ENCODE measurements around the gene LUC7L2. TPM values are rescaled to one million over a fixed set of nuclear protein-coding genes. Genes with fewer than 3 reads are reported as not detected.
A peak's percentile ranks its signal among the peaks of the same experiment; 100 is the strongest.

Gene LUC7L2
- total and polyA plus RNA-seq, 9 of the 15 experiments (the other 6 are each of a cell fraction or from before 2014, with no cell fraction given): 56.1 to 207 (median 141) TPM

DNA sequence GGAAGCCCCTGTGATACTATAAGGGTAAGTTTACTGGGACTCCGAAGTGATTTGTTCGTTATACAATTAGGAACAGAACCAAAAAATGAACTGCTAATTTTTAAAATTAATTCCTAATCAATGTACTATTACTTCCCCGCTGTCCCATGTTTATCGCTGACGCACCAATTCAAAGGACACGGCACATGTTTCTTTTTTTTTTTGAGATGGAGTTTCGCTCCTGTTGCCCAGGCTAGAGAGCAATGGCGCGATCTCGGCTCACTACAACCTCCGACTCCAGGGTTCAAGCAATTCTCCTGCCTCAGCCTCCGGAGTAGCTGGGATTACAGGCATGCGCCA, 20.0 kb upstream of the LUC7L2 start (continued):
- TF ChIP-seq, protein P1, sequence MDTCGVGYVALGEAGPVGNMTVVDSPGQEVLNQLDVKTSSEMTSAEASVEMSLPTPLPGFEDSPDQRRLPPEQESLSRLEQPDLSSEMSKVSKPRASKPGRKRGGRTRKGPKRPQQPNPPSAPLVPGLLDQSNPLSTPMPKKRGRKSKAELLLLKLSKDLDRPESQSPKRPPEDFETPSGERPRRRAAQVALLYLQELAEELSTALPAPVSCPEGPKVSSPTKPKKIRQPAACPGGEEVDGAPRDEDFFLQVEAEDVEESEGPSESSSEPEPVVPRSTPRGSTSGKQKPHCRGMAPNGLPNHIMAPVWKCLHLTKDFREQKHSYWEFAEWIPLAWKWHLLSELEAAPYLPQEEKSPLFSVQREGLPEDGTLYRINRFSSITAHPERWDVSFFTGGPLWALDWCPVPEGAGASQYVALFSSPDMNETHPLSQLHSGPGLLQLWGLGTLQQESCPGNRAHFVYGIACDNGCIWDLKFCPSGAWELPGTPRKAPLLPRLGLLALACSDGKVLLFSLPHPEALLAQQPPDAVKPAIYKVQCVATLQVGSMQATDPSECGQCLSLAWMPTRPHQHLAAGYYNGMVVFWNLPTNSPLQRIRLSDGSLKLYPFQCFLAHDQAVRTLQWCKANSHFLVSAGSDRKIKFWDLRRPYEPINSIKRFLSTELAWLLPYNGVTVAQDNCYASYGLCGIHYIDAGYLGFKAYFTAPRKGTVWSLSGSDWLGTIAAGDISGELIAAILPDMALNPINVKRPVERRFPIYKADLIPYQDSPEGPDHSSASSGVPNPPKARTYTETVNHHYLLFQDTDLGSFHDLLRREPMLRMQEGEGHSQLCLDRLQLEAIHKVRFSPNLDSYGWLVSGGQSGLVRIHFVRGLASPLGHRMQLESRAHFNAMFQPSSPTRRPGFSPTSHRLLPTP (IDR thresholded peaks at IDR 0.05; ENCODE audit: borderline replicate concordance, extremely low read depth, insufficient read length): no peak
- no peak for TF ChIP-seq ELF4 (CRISPR knock-in tag; IDR thresholded peaks at IDR 0.05)
- TF ChIP-seq RBM17 (IDR thresholded peaks at IDR 0.05; ENCODE audit: borderline replicate concordance, low read depth, low read length): no peak
- no peak for TF ChIP-seq CAMTA2 (CRISPR knock-in tag; conservative IDR thresholded peaks at IDR 0.05)
- no peak for TF ChIP-seq BRCA1 (IDR thresholded peaks at IDR 0.05)
- TF ChIP-seq BRCA1 (CRISPR knock-in tag; IDR thresholded peaks at IDR 0.05): peak; percentile 99; the same call in 1 of the 2 replicates
- TF ChIP-seq KDM4B (IDR thresholded peaks at IDR 0.05; ENCODE audit: borderline replicate concordance in 2 of 2, low read depth in 1 of 2): no peak
- no peak for TF ChIP-seq POLR2G (IDR thresholded peaks at IDR 0.05; ENCODE audit: low read depth, low read length)
- TF ChIP-seq HNRNPL (IDR thresholded peaks at IDR 0.05; ENCODE audit: low read depth, low read length): no peak
- TF ChIP-seq, protein P2, sequence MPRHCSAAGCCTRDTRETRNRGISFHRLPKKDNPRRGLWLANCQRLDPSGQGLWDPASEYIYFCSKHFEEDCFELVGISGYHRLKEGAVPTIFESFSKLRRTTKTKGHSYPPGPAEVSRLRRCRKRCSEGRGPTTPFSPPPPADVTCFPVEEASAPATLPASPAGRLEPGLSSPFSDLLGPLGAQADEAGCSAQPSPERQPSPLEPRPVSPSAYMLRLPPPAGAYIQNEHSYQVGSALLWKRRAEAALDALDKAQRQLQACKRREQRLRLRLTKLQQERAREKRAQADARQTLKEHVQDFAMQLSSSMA (CRISPR knock-in tag; IDR thresholded peaks at IDR 0.05): 0 out of 2 replicates have a peak, but pooled peaks have one; percentile 26
- no peak for TF ChIP-seq XRCC5 (IDR thresholded peaks at IDR 0.05; ENCODE audit: low read depth, low read length)
- no peak for TF ChIP-seq LEF1 (IDR thresholded peaks at IDR 0.05)
- TF ChIP-seq ZNF384 (IDR thresholded peaks at IDR 0.05; ENCODE audit: low read depth, low read length): no peak
- TF ChIP-seq, protein P3, sequence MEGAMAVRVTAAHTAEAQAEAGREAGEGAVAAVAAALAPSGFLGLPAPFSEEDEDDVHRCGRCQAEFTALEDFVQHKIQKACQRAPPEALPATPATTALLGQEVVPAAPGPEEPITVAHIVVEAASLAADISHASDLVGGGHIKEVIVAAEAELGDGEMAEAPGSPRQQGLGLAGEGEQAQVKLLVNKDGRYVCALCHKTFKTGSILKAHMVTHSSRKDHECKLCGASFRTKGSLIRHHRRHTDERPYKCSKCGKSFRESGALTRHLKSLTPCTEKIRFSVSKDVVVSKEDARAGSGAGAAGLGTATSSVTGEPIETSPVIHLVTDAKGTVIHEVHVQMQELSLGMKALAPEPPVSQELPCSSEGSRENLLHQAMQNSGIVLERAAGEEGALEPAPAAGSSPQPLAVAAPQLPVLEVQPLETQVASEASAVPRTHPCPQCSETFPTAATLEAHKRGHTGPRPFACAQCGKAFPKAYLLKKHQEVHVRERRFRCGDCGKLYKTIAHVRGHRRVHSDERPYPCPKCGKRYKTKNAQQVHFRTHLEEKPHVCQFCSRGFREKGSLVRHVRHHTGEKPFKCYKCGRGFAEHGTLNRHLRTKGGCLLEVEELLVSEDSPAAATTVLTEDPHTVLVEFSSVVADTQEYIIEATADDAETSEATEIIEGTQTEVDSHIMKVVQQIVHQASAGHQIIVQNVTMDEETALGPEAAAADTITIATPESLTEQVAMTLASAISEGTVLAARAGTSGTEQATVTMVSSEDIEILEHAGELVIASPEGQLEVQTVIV (CRISPR knock-in tag; IDR thresholded peaks at IDR 0.05; ENCODE audit: borderline replicate concordance): no peak
- TF ChIP-seq, protein P4, sequence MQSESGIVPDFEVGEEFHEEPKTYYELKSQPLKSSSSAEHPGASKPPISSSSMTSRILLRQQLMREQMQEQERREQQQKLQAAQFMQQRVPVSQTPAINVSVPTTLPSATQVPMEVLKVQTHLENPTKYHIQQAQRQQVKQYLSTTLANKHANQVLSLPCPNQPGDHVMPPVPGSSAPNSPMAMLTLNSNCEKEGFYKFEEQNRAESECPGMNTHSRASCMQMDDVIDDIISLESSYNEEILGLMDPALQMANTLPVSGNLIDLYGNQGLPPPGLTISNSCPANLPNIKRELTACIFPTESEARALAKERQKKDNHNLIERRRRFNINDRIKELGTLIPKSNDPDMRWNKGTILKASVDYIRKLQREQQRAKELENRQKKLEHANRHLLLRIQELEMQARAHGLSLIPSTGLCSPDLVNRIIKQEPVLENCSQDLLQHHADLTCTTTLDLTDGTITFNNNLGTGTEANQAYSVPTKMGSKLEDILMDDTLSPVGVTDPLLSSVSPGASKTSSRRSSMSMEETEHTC (IDR thresholded peaks at IDR 0.05): no peak
- no peak for TF ChIP-seq ZNF561 (CRISPR knock-in tag; conservative IDR thresholded peaks at IDR 0.05)
- no peak for TF ChIP-seq POLR2AphosphoS2 (IDR thresholded peaks at IDR 0.05; ENCODE audit: low read length)
- no peak for TF ChIP-seq ZNF12 (CRISPR knock-in tag; IDR thresholded peaks at IDR 0.05)
- no peak for TF ChIP-seq ZBTB7A (IDR thresholded peaks at IDR 0.05; ENCODE audit: borderline replicate concordance, control insufficient read depth, low read depth, low read length)
- no peak for TF ChIP-seq NR2C2 (CRISPR knock-in tag; IDR thresholded peaks at IDR 0.05)
- no peak for TF ChIP-seq NR2C2 (tag; IDR thresholded peaks at IDR 0.05)
- TF ChIP-seq MTF1 (CRISPR knock-in tag; IDR thresholded peaks at IDR 0.05; ENCODE audit: borderline replicate concordance): 0 out of 2 replicates have a peak, but pooled peaks have one; percentile 70
- no peak for TF ChIP-seq SRF (CRISPR knock-in tag; IDR thresholded peaks at IDR 0.05)
- TF ChIP-seq SMAD3 (CRISPR knock-in tag; conservative IDR thresholded peaks at IDR 0.05): no peak
